COLO668 (cell line): ENCODE measurements around the gene CPED1.
A peak's percentile ranks its signal among the peaks of the same experiment; 100 is the strongest.

Source experiments
- DNase-seq: peaks from one replicate; lab custom pipeline; 2025; ENCODE audit not compliant: unreplicated experiment; lab: John Stamatoyannopoulos, UW

The CPED1 gene

DNA sequence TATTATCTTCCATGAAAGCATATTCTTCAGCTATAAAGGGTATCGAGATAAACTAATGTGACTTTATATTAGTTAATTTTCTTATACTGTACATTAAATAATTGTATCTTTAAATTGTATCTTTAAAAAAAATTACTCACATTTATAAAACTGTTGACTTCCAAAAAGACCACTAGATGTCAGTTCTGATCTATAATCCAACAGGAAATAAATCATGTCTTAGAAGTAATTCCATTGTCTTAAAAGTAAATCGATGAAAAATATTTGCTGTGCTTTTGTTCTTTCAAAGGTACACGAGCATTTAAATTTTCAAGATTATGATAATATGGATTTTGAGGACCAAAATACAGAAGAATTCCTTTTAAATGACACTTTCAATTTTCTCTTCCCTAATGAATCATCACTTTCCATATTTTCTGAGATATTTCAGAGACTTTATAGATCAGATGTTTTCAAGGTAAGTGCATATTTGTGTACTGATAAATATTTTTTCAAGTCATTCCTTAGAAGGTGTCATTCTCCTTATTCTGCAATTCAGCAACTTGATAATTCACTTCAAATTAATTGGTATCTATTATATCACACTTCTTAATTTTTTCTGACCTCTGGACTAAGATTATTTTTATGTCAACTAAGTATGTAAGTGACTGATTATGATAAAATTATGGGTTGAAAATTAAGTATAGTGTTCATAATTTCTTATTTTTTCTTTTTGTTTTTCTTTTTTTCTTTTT lies 138.5 kb downstream of the CPED1 start:
- DNase-seq, result no peak

DNA sequence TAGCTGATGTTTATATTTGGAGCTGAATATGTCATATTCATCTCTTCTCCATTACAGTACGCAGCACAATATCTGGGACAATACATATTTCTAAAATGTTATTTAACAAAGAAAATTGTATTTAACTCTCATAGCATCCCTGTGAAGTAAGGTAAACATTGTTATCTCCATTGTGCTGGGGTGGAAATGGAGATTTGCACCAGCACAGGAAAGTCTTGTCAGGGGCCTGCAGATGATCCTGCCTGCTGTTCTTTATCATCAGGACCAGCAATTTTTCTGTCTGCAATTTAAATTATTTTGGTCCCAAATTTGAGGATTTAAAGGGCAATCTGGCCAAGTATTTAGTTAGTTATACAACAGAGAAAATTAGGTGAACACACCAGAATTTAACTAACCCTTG lies 144.4 kb downstream of the CPED1 start:
- no peak for DNase-seq

DNA sequence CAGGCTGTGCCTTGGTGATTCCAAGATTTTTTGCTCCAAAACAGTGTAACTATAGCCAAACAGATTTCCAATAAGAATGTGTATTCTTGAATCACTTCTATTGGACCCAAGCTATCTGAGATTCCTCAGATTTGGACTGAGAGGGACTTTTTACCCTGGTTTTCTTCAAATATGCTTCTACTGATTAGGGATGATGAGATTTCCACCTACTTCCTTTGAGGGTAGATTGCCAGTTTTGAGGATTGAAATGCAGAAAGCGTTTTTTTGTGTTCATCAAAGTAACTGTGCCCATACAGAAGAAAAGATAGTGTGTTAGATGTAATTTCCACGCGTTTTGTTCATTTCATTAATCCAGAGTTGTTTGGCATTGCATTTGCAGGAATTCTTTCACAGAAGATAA lies 144.9 kb downstream of the CPED1 start:
- no peak for DNase-seq

DNA sequence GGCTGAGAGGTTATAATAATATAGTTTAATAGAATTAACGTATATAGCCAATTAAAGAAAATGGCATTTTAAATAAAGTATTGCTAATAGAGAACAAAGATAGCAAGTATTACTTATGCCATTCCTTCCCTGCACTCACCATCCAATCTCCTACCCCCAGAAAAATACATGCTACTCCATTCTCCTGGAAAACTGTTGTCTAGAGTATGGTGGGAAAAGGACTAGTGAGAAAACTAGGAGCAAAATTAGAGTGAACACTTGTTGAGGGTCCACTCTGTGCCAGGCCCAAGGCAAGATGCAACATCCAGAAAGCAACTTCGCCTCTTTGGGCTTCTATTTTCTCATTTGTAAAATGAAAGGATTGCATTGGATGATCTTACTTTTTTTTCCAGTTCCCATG lies 149.1 kb downstream of the CPED1 start:
- DNase-seq, result no peak

DNA sequence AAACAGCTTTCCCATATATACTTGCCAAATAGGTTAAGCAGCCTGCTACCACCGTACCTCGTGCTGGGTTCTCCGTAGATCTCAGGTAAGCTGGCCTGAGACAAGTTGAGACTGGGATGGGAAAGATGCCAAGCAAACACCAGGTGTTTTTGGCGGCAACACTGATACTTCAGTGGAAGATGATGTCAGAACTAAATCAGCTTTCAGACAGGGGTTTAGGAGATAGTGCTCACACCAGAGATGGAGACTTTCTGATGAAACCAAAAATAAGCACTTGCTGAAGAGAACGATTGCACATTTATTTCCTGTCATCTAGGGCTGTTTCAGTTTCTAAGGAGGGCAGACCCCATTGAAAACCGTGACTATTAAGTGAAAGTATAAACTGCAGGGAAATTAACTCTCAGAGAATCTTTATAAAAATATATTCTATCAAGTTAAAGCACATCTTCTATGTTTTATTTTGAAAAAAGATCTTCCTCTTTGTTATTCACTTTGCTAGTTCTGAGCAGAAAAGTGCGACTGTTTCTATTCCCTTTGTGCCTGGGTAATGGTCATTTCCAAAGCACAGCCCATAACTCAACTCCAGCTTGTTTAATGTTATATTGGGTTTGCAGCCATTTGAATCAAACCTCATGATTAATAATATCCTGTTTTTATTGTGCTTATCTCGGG lies 149.9 kb downstream of the CPED1 start:
- DNase-seq, result peak; percentile 74

DNA sequence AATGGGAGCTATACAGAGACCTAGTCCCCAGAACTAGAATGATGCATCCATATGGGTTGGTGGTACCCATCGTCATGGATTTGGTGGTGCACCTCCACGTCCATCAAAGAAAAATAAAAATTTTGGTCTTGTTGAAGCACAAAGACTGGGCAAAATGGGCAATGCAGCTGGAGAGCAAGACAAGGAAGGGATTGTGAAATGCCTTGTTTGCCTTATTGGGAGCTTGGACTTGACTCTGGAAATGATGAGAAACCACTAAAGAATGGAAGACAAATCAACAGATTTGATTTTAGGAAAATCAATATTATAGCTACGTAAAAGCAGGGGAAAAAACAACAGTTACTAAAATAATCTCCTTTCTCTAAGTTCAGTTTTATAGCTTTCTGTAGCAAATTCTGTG lies 150.9 kb downstream of the CPED1 start:
- DNase-seq, result no peak

DNA sequence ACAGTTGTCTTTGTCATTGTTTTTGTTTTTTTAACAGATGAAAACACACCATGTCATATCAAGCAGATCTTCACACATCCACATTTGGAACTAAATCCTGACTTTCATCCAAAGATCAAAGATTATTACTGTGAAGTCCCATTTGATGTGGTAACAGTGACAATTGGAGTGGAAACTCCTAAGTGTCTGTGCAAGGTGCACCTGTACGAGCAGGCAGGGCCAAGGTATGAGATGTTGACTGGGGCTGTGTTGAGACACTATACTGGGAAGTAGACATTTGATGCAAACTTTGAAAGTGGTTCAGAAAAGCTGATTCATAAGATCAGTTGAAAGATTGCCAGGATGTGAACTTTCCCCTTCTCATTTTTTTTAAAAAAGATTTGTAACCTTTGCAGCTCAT lies 152.3 kb downstream of the CPED1 start:
- no peak for DNase-seq

DNA sequence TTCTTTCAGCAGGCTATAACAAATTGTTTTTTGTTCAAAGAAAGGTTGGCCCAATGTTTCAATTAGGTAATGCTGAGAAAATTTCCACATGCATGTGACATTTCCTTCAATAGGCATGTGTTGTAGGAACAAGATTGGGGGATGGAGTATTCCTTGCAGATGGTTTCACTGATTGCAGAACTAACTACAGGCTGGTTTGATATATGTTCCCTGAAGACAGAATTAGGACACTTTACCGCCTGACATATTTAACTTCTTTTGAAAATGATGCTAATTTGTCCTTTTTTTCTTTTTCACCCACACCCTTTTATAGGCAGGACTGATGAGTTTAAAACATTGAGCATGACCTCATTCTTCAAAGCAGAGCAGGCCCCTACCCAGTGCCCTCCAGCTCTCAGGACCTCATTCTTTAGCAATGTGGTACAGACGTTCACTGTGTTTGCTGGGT lies 163.3 kb downstream of the CPED1 start:
- DNase-seq, result no peak

DNA sequence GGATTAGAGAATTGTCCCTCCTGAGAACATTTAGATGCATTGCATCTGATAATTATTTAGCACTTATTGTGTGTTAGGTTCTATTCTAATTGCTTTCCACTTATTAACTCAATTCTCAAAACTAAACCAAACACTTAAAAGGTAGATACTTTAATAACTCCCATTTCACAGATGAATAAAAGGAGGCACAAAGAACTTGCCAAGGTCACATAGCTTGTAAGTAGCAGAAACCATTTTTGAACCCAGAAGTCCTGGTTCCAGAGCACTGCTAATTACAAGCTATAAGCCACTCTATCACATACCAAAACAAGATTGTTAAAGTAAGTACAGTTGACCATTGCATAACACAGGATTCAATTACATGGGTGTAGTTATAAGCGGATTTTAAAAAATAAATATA lies 164.9 kb downstream of the CPED1 start:
- no peak for DNase-seq

DNA sequence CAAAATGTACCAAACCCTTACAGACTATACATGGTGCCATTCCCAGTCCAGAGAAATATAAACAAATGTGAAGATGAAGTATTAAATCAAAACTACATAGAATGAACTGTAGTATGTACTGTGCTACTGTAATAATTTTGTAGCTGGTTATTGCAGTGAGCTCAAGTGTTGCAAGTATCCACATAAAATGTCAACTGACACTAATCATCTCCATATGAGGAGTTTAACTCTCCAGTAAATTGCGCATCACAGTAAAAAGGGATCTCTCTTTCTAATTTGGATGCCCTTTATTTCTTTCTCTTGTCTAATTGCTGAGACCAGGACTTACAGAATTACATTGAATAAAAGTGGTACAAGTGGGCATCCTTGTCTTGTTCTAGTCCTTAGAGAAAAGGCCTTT lies 165.5 kb downstream of the CPED1 start:
- no peak for DNase-seq

DNA sequence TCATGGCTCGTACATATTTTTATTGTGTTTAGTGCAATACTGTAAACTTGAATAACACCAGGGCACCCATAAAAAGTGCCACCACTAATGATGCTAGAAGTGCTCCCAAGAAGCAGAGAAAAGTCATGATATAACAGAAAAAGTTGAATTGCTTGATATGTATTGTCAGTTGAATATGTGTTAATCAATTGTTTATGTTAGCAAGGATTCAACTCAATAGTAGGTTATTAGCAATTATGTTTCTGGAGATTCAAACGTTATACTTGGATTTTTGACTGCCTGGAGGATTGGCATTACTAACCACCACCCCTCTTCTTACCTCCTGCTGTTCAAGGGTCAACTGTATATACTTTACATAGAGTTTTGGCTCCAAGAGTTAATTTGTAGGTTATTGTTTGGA lies 168.3 kb downstream of the CPED1 start:
- DNase-seq, result no peak

DNA sequence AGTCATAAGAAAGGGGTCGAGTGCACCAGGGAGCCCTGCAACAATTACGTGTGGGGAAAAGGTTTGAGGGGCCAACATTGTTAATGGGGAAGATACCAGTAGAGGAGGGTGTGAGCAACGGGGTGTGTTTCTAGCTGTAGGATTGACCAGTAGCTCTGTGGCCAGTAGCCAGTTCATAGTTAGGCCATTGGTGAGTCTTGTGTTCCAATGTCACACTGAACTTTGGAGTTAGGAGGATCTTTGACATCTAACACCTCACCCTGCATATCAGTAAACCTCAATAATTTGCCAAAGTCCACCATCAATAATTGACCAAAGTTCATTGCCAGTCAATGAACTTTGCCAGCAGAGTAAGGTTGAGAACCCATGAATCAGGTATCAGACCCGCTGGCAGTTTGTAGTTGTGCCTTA lies 168.8 kb downstream of the CPED1 start:
- DNase-seq, result no peak

DNA sequence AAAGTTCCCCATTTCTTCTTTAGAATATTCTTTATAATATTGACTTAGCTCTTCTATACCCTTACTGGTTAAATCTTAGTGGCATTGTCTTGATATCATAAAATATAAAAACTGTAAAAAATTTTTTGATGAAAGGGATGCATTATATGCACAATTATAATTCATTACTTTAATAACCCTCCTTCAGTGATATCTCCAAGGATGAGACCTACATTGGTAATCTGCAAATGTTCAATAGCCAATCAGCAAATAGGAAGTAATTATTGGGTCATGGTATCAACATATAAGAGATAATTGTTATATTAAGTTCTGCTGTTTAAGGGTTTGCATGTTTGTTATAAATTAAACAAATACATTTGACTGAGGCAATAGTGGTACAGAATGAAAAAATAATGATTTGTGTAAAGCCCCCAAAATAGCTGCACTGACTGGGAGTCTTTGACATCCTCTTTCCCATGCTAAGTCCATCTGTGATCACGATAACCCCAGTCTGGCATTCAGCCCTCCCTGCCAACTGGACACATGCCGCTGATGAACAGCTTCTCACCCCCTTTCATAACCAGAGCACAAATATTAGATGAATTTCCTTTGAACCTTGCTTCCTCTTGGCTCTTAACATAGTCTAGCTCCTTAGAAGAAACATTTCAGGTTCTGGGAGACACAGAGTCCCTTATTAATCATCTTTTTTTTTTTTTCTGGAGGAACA lies 169.5 kb downstream of the CPED1 start:
- no peak for DNase-seq

DNA sequence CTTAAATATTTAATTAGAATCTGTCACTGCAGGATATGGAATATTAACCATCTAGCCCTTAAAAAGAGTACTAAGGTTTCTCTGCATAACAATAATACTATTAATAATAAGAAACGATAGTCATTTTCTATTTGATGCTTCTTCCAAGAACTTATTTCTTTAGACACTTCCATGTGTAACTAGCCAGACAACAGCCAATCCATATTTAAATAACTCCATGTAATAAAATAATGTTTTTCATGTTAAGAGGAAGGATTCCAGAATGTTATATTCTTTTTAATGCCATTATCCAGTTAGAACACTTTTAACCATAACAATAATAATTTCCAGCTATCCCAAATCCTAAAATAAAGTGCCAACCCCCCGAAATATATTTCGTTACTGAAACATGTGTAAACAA lies 170.2 kb downstream of the CPED1 start:
- DNase-seq, result no peak

DNA sequence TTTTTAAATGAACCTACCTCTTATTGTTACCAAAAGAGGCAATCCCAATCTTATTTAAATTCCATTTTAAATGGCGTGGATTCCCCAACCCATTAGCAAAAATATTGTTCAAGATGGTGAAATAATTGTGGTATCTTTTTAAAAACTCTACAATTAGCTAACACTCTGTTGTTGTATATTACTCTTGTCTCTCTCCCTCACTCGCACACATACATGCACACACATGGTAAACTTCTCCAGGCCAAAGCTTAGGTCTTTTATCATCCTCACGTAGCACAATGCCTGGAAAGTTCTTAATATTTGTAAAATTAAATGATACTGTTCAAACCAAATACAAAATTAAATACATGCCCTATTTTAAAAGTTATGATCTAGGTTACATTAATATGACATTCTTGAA lies 171.0 kb downstream of the CPED1 start:
- no peak for DNase-seq

DNA sequence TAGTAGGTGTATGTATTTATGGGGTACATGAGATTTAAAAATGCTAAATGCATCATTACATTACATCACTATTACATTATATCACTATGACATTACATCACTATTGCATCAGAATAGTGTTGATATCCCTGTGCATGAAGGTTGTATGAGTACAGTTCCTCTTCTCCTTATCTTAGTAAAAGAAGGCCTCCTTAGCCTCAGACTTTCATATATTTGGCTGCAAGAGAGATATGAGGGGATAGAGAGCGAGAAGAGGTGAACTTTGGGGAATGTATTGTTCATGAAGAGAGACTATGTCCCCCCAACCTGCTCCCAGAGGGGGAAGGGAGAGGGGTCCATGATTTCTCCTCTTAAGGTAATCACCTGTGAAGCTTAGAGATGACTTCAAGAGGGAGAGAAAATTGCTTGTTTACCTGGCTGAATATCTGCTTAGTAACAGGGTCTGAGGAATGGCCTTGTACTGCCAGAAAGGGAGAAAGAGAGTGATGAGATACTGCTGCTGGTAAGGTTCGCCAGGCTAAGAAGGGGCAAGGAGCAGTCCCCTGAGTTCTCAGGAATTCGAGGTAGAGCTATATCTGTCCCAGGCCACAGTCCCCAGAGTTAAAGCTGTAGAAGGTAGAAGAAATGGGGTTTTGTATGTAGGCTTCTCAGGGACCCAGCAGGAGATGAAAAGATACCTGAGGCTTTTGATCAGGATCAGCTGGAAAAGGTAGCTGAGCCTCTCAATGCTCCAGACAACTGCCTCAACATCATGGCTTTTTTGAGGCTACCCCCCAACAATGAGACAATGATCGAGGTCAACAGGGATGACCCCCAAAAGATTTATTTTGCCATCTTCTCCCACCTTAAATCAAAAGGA lies 171.9 kb downstream of the CPED1 start:
- DNase-seq, result no peak

DNA sequence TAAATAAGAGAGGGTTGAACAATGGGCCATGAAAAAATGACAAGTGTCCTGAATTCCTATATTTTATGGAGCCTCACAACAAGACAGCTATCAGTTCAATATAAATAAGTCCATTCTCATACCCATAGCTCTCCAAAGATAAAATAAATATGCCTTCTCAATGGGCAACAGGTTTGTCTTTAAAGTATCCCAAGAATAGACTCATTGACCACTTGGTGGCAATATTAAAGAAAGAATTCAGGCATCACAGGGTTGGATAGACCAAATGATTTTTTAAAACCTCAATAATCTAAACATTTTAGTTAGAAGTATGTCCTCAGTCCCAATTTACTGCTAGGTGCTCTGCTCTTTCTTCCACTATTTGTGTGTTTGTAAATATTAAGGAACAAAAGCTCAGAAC lies 175.2 kb downstream of the CPED1 start:
- DNase-seq, result no peak

DNA sequence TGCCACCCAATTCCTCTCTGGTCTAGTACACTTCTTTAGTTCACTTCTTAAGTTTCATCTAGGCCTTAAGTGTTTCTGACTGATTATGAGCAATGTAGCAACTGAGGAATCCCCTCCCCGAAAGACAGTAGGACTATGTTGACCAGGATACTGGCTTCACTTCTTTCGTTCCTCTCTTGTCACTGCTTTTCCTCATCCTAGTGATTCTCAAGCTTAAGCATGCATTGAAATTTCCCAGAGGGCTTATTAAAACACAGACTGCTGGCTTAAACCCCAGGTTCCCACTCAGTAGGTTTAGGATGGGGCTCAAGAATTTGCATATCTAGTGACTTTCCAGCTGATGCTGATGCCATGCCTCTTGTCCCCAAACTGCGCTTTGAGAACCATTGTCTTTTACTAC lies 175.7 kb downstream of the CPED1 start:
- no peak for DNase-seq

DNA sequence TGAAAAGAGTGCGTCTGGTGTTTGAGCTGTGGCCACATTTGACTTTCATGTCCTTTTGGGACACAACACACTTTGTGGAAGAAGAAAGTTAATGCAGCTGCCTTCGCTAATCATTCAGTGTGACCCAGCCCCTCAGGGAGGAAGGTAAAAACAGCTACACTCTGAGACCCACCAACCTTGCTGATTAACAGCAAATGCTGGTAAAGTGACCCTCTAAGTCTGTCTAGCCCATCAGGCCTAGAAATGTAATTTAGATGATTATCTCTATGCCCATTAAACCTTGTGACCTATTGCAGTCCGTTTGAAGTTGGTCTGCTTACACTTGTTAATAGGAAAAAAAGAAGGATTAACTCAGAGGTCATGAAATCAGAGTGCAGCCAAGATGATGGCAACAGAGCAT lies 178.4 kb downstream of the CPED1 start:
- DNase-seq, result no peak

DNA sequence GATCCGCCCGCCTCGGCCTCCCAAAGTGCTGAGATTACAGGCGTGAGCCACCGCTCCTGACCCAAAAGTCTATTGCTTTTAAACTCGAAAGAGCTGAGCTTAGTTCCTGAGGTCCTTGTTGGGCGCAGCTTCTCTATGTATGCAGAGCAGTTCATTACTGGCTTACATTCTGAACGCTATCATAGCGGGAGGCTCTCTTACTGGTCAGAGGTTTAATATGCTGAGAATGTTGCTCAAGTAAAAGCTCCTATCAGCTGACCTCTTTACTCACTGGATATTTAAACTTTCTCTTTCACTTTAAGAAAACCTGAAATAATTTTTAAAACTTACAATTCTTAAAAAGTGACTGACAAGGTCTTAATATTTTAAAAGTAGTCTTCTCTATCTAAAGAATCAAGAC lies 179.5 kb downstream of the CPED1 start:
- no peak for DNase-seq

DNA sequence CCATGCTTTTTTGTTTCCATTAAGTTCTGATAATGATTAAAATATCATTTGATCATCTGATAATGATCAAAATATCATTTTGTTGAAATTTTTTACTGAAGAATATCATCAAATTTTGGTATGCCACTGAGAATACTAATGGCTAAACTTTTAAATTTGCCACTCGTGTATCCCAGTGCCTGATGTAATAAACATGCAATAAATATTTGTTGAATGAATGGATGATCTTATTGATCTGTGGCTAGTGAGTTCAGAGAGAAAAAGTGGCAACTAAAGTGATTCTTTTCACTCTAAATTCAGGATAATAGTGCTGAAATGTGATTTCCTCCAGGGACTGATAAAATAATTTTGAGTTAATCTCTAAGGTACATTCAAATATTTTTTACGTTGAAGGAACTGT lies 181.0 kb downstream of the CPED1 start:
- DNase-seq, result no peak
